Endothelial cell (in vitro differentiated cells): ENCODE measurements around the gene SPCS1. TPM values are rescaled to one million over a fixed set of nuclear protein-coding genes. Genes with fewer than 3 reads are reported as not detected.
"Not testable (repeated sequence)": the region's sequence is repeated elsewhere in the genome, so short reads cannot be mapped to it uniquely, and the experiment has no call there.

Experiments used
- DNase-seq: peaks from one replicate; pipeline ENCODE4 v3.0.0; 2021; ENCODE audit warnings: low spot score
- H3K27ac Mint-ChIP-seq: one replicate; pipeline ENCODE4 v1.8.0; 2021; ENCODE audit warnings: mixed read lengths, inconsistent platforms; ENCODE audit not compliant: unreplicated experiment
- H3K27me3 Mint-ChIP-seq: one replicate; pipeline ENCODE4 v1.8.0; 2021; ENCODE audit warnings: mild to moderate bottlenecking, moderate library complexity, mixed read lengths, inconsistent platforms; ENCODE audit not compliant: unreplicated experiment
- H3K36me3 Mint-ChIP-seq: one replicate; pipeline ENCODE4 v1.8.0; 2021; ENCODE audit warnings: mild to moderate bottlenecking, low read depth, mixed read lengths, inconsistent platforms; ENCODE audit not compliant: unreplicated experiment
- H3K4me1 Mint-ChIP-seq: one replicate; pipeline ENCODE4 v1.8.0; 2021; ENCODE audit warnings: mild to moderate bottlenecking, mixed read lengths, inconsistent platforms; ENCODE audit not compliant: unreplicated experiment
- H3K4me3 Mint-ChIP-seq: one replicate; pipeline ENCODE4 v1.8.0; 2021; ENCODE audit warnings: mild to moderate bottlenecking, mixed read lengths, inconsistent platforms; ENCODE audit not compliant: unreplicated experiment
- H3K9me3 Mint-ChIP-seq: one replicate; pipeline ENCODE4 v1.8.0; 2021; ENCODE audit warnings: mixed read lengths, inconsistent platforms; ENCODE audit not compliant: unreplicated experiment
- total RNA-seq: library from RNA; stranded (reverse); fragmentation: NEBNext Ultra II Directional; extraction: Animal tissue kit (Norgen Biotek cat#: 25700); gene quantifications from one replicate; pipeline ENCODE4 v1.2.1, GENCODE V29; 2021; ENCODE audit not compliant: unreplicated experiment
- TF ChIP-seq, protein P1 (sequence below): fragments of 200-600 bp; sonication (generic); IDR thresholded peaks from one replicate; pipeline ENCODE4 v1.5.0; 2021; ENCODE audit warnings: antibody characterized with exemption; ENCODE audit not compliant: unreplicated experiment

SPCS1 gene
- total RNA-seq, 1 donor from 2014 or later = 83.9 TPM

DNA sequence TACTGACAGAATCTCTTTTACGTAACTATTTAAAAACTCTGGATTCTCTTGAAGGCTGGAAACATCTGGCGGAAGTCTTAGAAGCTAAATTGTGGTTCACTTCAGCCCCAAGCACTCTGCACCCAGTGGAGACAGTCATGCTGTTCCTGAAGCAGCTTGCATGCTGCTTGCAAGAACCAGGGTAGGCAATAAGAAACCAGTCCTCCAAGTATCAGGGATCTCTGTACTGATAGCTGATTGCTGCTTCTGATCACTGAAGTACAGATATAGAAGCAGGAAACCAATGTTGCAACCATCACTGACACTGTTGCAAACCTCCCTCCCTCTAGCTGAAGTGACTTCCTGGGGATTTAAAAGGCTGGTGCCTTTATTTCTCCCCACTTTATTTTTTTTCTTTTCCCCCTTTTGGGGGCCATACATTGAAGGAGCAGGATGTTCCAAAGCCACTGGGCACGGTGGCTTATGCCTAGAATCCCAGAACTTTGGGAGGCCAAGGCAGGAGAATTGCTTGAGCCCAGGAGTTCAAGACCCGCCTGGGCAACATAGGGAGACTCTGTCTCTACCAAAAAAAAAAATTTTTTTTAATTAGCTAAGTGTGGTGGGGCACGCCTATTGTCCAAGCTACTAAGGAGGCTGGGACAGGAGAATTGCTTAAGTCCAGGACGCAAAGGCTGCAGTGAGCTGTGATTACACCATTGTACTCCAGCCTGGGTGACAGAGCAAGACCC, 15.3 kb downstream of the SPCS1 start:
- H3K9me3 Mint-ChIP-seq = no peaks in the 10 kb centered on the region
- TF ChIP-seq, protein P1, sequence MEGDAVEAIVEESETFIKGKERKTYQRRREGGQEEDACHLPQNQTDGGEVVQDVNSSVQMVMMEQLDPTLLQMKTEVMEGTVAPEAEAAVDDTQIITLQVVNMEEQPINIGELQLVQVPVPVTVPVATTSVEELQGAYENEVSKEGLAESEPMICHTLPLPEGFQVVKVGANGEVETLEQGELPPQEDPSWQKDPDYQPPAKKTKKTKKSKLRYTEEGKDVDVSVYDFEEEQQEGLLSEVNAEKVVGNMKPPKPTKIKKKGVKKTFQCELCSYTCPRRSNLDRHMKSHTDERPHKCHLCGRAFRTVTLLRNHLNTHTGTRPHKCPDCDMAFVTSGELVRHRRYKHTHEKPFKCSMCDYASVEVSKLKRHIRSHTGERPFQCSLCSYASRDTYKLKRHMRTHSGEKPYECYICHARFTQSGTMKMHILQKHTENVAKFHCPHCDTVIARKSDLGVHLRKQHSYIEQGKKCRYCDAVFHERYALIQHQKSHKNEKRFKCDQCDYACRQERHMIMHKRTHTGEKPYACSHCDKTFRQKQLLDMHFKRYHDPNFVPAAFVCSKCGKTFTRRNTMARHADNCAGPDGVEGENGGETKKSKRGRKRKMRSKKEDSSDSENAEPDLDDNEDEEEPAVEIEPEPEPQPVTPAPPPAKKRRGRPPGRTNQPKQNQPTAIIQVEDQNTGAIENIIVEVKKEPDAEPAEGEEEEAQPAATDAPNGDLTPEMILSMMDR = no peak
- no peak overlapping the region for H3K4me3 Mint-ChIP-seq
- H3K4me1 Mint-ChIP-seq = peaks cover 4% of the 10 kb centered on the region
- H3K27me3 Mint-ChIP-seq = peaks cover 2% of the 10 kb centered on the region
- H3K27ac Mint-ChIP-seq = peak overlapping the region; percentile 2
- peaks cover 18% of the 10 kb centered on the region for H3K36me3 Mint-ChIP-seq
- no peak for DNase-seq

DNA sequence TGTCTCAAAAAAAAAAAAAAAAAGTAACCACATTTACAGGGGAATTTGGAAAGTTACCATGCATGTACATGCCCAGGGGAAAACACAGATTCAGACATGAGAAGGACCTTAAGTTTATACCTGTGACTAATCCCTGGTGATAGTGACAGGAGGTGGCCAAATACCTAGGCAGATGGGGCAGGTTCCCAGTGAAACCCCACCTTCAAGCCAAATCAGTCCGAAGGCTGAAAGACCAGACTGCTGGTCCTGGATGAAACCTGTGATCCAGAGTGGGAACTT, 15.8 kb downstream of the SPCS1 start:
- Mint-ChIP-seq H3K4me1 (peaks cover 4% of the 10 kb centered on the region), H3K36me3 (peaks cover 14% of the 10 kb centered on the region), H3K27me3 (peaks cover 2% of the 10 kb centered on the region), H3K27ac (no peak overlapping the region), H3K4me3 (no peak overlapping the region), H3K9me3 (no peaks in the 10 kb centered on the region)
- TF ChIP-seq, protein P1 = no peak
- no peak for DNase-seq

DNA sequence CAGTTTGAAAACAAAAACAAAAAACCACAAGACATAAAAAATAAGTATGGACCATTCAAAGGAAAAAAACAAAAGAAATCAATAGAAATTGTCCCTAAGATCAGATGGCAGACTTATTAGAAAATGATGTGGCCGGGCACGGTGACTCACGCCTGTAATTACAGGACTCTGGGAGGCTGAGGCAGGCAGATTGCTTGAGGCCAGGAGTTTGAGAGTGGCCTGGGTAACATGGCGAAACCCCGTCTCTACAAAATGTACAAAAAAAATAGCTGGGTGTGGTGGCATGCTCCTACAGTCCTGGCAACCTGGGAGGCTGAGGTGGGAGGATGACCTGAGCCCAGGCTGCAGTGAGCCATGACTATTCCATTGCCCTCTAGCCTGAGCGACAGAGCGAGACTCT, 16.6 kb downstream of the SPCS1 start:
- Mint-ChIP-seq H3K36me3 (peaks cover 16% of the 10 kb centered on the region), H3K27ac (no peak overlapping the region), H3K4me3 (no peak overlapping the region), H3K9me3 (no peaks in the 10 kb centered on the region), H3K27me3 (peaks cover 2% of the 10 kb centered on the region), H3K4me1 (peaks cover 4% of the 10 kb centered on the region)
- no peak for DNase-seq
- TF ChIP-seq, protein P1 = no peak

DNA sequence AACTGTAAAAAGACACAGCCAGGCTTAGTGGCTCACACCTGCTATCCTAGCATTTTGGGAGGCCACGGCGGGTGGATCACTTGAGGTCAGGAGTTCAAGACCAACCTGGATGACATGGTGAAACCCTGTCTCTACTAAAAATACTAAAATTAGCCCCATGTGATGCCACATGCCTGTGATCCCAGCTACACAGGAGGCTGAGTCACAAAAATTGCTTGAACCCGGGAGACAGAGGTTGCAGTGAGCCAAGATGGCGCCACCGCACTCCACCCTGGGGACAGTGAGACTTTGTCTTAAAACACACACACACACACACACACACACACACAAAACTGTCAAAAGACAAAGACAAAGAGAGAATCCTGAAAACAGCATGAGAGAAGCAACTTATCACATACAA, 18.0 kb downstream of the SPCS1 start:
- H3K4me1 Mint-ChIP-seq = peaks cover 4% of the 10 kb centered on the region
- DNase-seq = no peak
- H3K27ac Mint-ChIP-seq = no peak overlapping the region
- peaks cover 2% of the 10 kb centered on the region for H3K27me3 Mint-ChIP-seq
- no peaks in the 10 kb centered on the region for H3K9me3 Mint-ChIP-seq
- peaks cover 26% of the 10 kb centered on the region for H3K36me3 Mint-ChIP-seq
- no peak overlapping the region for H3K4me3 Mint-ChIP-seq
- TF ChIP-seq, protein P1 = no peak

DNA sequence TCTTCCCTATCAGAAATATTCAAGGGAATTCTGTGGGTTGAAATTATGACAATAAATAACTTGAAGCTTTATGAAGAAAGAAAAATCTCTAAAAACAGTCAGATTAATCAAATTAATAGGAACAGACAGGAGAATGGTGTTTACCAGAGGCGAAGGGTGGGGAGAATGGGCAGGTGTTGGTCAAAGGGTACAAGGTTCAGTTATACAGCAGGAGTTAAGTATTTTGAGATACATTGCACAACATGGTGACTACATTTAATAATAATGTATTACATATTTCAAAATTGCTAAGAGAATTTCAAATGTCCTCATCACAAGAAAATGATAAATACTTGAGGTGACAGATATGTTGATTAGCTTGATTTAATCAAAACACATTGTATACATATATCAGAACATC, 18.6 kb downstream of the SPCS1 start:
- H3K27me3 Mint-ChIP-seq = peaks cover 2% of the 10 kb centered on the region
- no peak overlapping the region for H3K27ac Mint-ChIP-seq
- H3K4me3 Mint-ChIP-seq = no peak overlapping the region
- peaks cover 30% of the 10 kb centered on the region for H3K36me3 Mint-ChIP-seq
- TF ChIP-seq, protein P1 = no peak
- peaks cover 4% of the 10 kb centered on the region for H3K4me1 Mint-ChIP-seq
- no peaks in the 10 kb centered on the region for H3K9me3 Mint-ChIP-seq
- DNase-seq = no peak

DNA sequence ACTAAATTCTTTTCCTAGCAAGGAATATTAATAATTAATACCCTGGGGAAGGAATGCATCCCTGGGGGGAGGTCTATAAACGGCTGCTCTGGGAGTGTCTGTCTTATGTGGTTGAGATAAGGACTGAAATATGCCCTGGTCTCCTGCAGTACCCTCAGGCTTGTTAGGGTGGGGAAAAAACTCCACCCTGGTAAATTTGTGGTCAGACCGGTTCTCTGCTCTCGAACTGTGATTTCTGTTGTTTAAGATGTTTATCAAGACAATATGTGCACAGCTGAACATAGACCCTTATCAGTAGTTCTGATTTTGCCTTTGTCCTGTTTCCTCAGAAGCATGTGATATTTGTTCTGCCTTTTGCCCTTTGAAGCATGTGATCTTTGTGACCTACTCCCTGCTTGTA, 22.8 kb downstream of the SPCS1 start:
- not testable (repeated sequence) for H3K9me3 Mint-ChIP-seq, H3K27me3 Mint-ChIP-seq, H3K27ac Mint-ChIP-seq, DNase-seq, H3K4me1 Mint-ChIP-seq
- peak overlapping the region; percentile 52 for H3K4me3 Mint-ChIP-seq
- H3K36me3 Mint-ChIP-seq = peaks cover 63% of the 10 kb centered on the region
